K562 (cell line): Measurements from ENCODE around the gene RCL1. TPM values are rescaled to one million over a fixed set of nuclear protein-coding genes. Genes with fewer than 3 reads are reported as not detected.

Experiments used
- CREBBP ChIP-seq: IDR thresholded peaks from one replicate; pipeline ENCODE4 v1.6.1; 2012; ENCODE audit warnings: low read depth, mild to moderate bottlenecking, control low read depth, inconsistent platforms, low read length
- ELF1 ChIP-seq: fragments of 200-800 bp; sonication (Bioruptor generic); IDR thresholded peaks from 2 replicates; pipeline ENCODE4 v1.6.1; 2016; ENCODE audit warnings: missing genetic modification characterization, missing compliant biosample characterization
- ETV6 ChIP-seq, 3 experiments: fragments of 150-350 bp in 1 of 3; sonication (generic) in 1 of 3; formaldehyde crosslinking in 1 of 3; IDR thresholded peaks; 2 replicates each; pipeline versions ENCODE4 v1.6.1 to v1.8.0; 2014 to 2022; ENCODE audit warnings: borderline replicate concordance in 2 of 3, low read depth in 2 of 3, antibody characterized with exemption in 1 of 3, low read length in 1 of 3, mild to moderate bottlenecking in 1 of 3, missing genetic modification reagents in 1 of 3
- HDAC3 ChIP-seq: fragments of 450-650 bp; IDR thresholded peaks from 2 replicates; pipeline ENCODE4 v1.6.1; 2018; ENCODE audit warnings: borderline replicate concordance, mild to moderate bottlenecking, moderate library complexity; ENCODE audit not compliant: partially characterized antibody
- KDM2B ChIP-seq: fragments of 250-450 bp; sonication (Bioruptor Pico); IDR thresholded peaks from 2 replicates; pipeline ENCODE4 v1.8.0; 2021; ENCODE audit warnings: mild to moderate bottlenecking, moderate library complexity
- MAZ ChIP-seq, 2 experiments: fragments of 450-650 bp in 1 of 2; sonication (generic) in 1 of 2; formaldehyde crosslinking; IDR thresholded peaks in 1 of 2; conservative IDR thresholded peaks in 1 of 2; 2 replicates each; pipeline versions ENCODE4 v1.4.0 to v1.5.0; 2020; ENCODE audit warnings: mild to moderate bottlenecking in 1 of 2, missing genetic modification reagents in 1 of 2
- MTA1 ChIP-seq: fragments of 450-650 bp; IDR thresholded peaks from 2 replicates; pipeline ENCODE4 v1.6.1; 2017; ENCODE audit warnings: borderline replicate concordance
- POLR3A ChIP-seq: IDR thresholded peaks from 2 replicates; pipeline ENCODE4 v1.6.1; 2011; ENCODE audit warnings: borderline replicate concordance, mild to moderate bottlenecking, moderate library complexity; ENCODE audit not compliant: insufficient read length, insufficient read depth; ENCODE audit errors: extremely low read depth
- SMAD4 ChIP-seq: fragments of 250-450 bp; sonication (Bioruptor Pico); conservative IDR thresholded peaks from 2 replicates; pipeline ENCODE4 v1.8.0; 2021; ENCODE audit warnings: inconsistent platforms, mild to moderate bottlenecking, moderate library complexity
- SMARCE1 ChIP-seq: fragments of 450-650 bp; IDR thresholded peaks from 2 replicates; pipeline ENCODE4 v1.7.1; 2016; ENCODE audit warnings: mild to moderate bottlenecking
- SNRNP70 ChIP-seq: fragments of 200-400 bp; formaldehyde crosslinking; optimal IDR thresholded peaks from 2 replicates; pipeline ENCODE3; 2017; ENCODE audit warnings: low read depth, low read length
- TCF15 ChIP-seq: fragments of 250-450 bp; sonication (Bioruptor Pico); IDR thresholded peaks from 2 replicates; pipeline ENCODE4 v1.8.0; 2022; ENCODE audit warnings: moderate library complexity, mild to moderate bottlenecking, inconsistent platforms
- TRIM25 ChIP-seq: fragments of 450-650 bp; IDR thresholded peaks from 2 replicates; pipeline ENCODE4 v1.7.0; 2016; ENCODE audit warnings: borderline replicate concordance
- ZNF445 ChIP-seq: fragments of 250-450 bp; sonication (Bioruptor Pico); IDR thresholded peaks from 2 replicates; pipeline ENCODE4 v1.4.0; 2020; ENCODE audit warnings: low read depth, mild to moderate bottlenecking, moderate library complexity
- ZNF639 ChIP-seq, 2 experiments: fragments of 200-800 bp in 1 of 2; sonication (Bioruptor generic) in 1 of 2; sonication (generic) in 1 of 2; formaldehyde crosslinking in 1 of 2; IDR thresholded peaks in 1 of 2; conservative IDR thresholded peaks in 1 of 2; 2 replicates each; pipeline versions ENCODE4 v1.5.0 to v1.6.1; 2016 to 2020; ENCODE audit warnings: missing compliant biosample characterization in 1 of 2, missing genetic modification characterization in 1 of 2, missing genetic modification reagents in 1 of 2
- ZNF644 ChIP-seq: fragments of 200-800 bp; sonication (Bioruptor generic); IDR thresholded peaks from 2 replicates; pipeline ENCODE4 v1.6.1; 2016; ENCODE audit warnings: low read depth, missing genetic modification characterization, missing compliant biosample characterization
- ZNF740 ChIP-seq, 3 experiments: fragments of 200-800 bp in 1 of 3; sonication (Bioruptor generic) in 1 of 3; sonication (generic) in 1 of 3; formaldehyde crosslinking in 1 of 3; IDR thresholded peaks; 2 replicates each; pipeline versions ENCODE4 v1.6.1 to v1.8.0; 2016 to 2022; ENCODE audit warnings: mild to moderate bottlenecking in 2 of 3, missing compliant biosample characterization in 2 of 3, missing genetic modification characterization in 2 of 3, missing genetic modification reagents in 1 of 3
- polyA plus RNA-seq, 8 experiments: library from polyadenylated mRNA; depleted of rRNA in 4 of 8; stranded (reverse) in 5 of 8; unstranded in 3 of 8; fragments of >200 nt; fragmentation: Nextera tagmentation in 2 of 8; fragmentation: Illumina TruSeq in 1 of 8; extraction: Ambion mirVana in 2 of 8; extraction: Trizol in 1 of 8; gene quantifications; 2 replicates each; pipeline versions ENCODE4 v1.2.1 to v1.2.3, GENCODE V29; 2011 to 2014; ENCODE audit warnings: inconsistent platforms in 1 of 8, missing spikeins in 1 of 8
- total RNA-seq, 7 experiments: library from RNA; depleted of rRNA in 6 of 7; stranded (reverse); fragments of >200 nt in 6 of 7; fragmentation: Illumina TruSeq in 2 of 7; extraction: Trizol in 2 of 7; gene quantifications; 2 replicates each; pipeline versions ENCODE4 v1.2.1 to v1.2.3, GENCODE V29; 2011 to 2021; ENCODE audit warnings: low replicate concordance in 1 of 7
- TF ChIP-seq, protein P1 (sequence below): fragments of 250-450 bp; sonication (Bioruptor Pico); IDR thresholded peaks from 2 replicates; pipeline ENCODE4 v1.5.0; 2022; ENCODE audit warnings: mild to moderate bottlenecking

RCL1 gene
- total and polyA plus RNA-seq, 9 of the 15 experiments (the other 6 are each of a cell fraction or from before 2014, with no cell fraction given) = 24.0 to 67.7 (median 38.6) TPM

DNA sequence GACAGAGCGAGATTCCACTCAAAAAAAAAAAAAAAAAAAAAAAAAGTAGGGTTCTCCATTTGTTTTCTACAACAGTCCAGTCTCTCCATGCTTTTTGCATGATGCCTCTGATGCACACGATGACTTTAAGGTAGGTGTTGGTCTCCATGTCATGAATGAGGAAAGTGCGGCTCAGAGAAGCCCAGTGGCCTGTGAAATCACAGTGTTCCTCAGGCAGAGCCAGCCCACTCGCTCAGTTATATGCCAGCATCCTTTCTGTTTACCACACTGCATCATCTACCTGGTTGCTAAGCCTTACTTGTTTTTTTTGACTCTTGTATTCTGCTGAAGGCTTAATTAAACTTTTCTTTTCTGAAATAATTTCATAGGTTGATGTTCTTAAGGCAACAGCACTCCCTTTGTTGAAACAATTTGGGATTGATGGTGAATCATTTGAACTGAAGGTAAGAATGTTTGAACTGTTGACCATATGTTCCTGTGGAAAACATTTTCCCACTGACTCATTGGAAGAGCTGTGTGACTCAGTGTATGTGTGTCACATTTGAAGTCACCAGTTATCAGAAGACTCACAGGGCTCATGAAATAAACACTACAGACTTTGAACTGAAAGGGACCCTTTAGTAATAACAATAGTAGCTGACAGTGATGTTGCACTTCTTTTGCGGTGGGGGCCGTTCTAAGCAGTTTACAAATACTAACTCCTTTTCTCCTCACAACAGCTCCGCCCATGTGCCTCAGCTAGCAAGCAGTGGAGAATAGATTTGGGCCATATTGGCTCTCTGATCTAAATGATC lies 40.2 kb downstream of the RCL1 start (continued):
- TF ChIP-seq SMARCE1 (peak; percentile 85), POLR3A (no peak), HDAC3 (no peak), ZNF644 (tag) (no peak), TRIM25 (no peak), MTA1 (0 out of 2 replicates have a peak, but pooled peaks have one; percentile 35), SMAD4 (CRISPR knock-in tag) (no peak), ZNF740 (CRISPR knock-in tag; IDR thresholded peaks at IDR 0.05) (no peak), ZNF740 (tag; IDR thresholded peaks at IDR 0.05) (no peak), KDM2B (CRISPR knock-in tag) (no peak), ZNF445 (no peak), ETV6 (IDR thresholded peaks at IDR 0.05; ENCODE audit: borderline replicate concordance in 1 of 2, low read depth in 2 of 2, low read length in 1 of 2) (no peak), ETV6 (CRISPR knock-in tag; IDR thresholded peaks at IDR 0.05; ENCODE audit: borderline replicate concordance) (no peak), CREBBP (no peak), ELF1 (tag) (no peak), MAZ (CRISPR knock-in tag; conservative IDR thresholded peaks at IDR 0.05 in 1 of 2, IDR thresholded peaks at IDR 0.05 in 1 of 2) (0 out of 4 replicates have a peak, but pooled peaks of 1 of the 2 experiments have one; percentile 28), SNRNP70 (no peak), ZNF639 (CRISPR knock-in tag; conservative IDR thresholded peaks at IDR 0.05 in 1 of 2, IDR thresholded peaks at IDR 0.05 in 1 of 2) (no peak), TCF15 (no peak)
- TF ChIP-seq, protein P1, sequence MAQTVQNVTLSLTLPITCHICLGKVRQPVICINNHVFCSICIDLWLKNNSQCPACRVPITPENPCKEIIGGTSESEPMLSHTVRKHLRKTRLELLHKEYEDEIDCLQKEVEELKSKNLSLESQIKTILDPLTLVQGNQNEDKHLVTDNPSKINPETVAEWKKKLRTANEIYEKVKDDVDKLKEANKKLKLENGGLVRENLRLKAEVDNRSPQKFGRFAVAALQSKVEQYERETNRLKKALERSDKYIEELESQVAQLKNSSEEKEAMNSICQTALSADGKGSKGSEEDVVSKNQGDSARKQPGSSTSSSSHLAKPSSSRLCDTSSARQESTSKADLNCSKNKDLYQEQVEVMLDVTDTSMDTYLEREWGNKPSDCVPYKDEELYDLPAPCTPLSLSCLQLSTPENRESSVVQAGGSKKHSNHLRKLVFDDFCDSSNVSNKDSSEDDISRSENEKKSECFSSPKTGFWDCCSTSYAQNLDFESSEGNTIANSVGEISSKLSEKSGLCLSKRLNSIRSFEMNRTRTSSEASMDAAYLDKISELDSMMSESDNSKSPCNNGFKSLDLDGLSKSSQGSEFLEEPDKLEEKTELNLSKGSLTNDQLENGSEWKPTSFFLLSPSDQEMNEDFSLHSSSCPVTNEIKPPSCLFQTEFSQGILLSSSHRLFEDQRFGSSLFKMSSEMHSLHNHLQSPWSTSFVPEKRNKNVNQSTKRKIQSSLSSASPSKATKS (CRISPR knock-in tag) = no peak
